Astrocyte (in vitro differentiated cells and primary cell): ENCODE measurements around the gene NFATC3. TPM values are rescaled to one million over a fixed set of nuclear protein-coding genes. Genes with fewer than 3 reads are reported as not detected.

Experiments used
- DNase-seq: peaks from one replicate; pipeline ENCODE4 v3.0.0-alpha.2; 2010; ENCODE audit warnings: low read depth
- FAIRE-seq: peaks from 2 replicates; lab custom pipeline; 2011; peaks lifted over from hg19 to GRCh38; lab: Jason Lieb, UNC
- H2AFZ ChIP-seq: 2 replicates; pipeline ENCODE4 v1.6.0; 2012; ENCODE audit warnings: low read depth, low read length, inconsistent platforms
- H3K27ac ChIP-seq: 2 replicates; pipeline ENCODE4 v1.5.1; 2011; ENCODE audit warnings: low read depth, low read length, inconsistent platforms
- H3K27me3 ChIP-seq: 2 replicates; pipeline ENCODE4 v1.6.0; 2011; ENCODE audit warnings: low read length, inconsistent platforms; ENCODE audit not compliant: insufficient read depth
- H3K36me3 ChIP-seq: 2 replicates; pipeline ENCODE4 v1.5.1; 2011; ENCODE audit warnings: low read length, inconsistent platforms; ENCODE audit not compliant: insufficient read depth
- H3K4me1 ChIP-seq: 2 replicates; pipeline ENCODE4 v1.5.1; 2011; ENCODE audit warnings: low read length, inconsistent platforms; ENCODE audit not compliant: insufficient read depth
- H3K4me2 ChIP-seq: 2 replicates; pipeline ENCODE4 v1.6.0; 2012; ENCODE audit warnings: low read length, inconsistent platforms
- H3K4me3 ChIP-seq: 2 replicates; pipeline ENCODE4 v1.5.1; 2011; ENCODE audit warnings: low read depth, mild to moderate bottlenecking, low read length, inconsistent platforms; ENCODE audit not compliant: insufficient read depth
- H3K79me2 ChIP-seq: 2 replicates; pipeline ENCODE4 v1.6.0; 2012; ENCODE audit warnings: mild to moderate bottlenecking, low read length, inconsistent platforms; ENCODE audit not compliant: insufficient read depth
- H3K9ac ChIP-seq: 2 replicates; pipeline ENCODE4 v1.6.0; 2012; ENCODE audit warnings: mild to moderate bottlenecking, low read length, inconsistent platforms
- H3K9me3 ChIP-seq: 2 replicates; pipeline ENCODE4 v1.5.1; 2012; ENCODE audit warnings: low read depth, mild to moderate bottlenecking, low read length, inconsistent platforms; ENCODE audit not compliant: insufficient read depth
- H4K20me1 ChIP-seq: 2 replicates; pipeline ENCODE4 v1.6.0; 2012; ENCODE audit warnings: low read length, inconsistent platforms; ENCODE audit not compliant: insufficient read depth
- H3K27ac Mint-ChIP-seq: one replicate; pipeline ENCODE4 v1.8.0; 2021; ENCODE audit warnings: mild to moderate bottlenecking, mixed read lengths; ENCODE audit not compliant: unreplicated experiment
- H3K27me3 Mint-ChIP-seq: one replicate; pipeline ENCODE4 v1.8.0; 2021; ENCODE audit warnings: low read depth, mixed read lengths; ENCODE audit not compliant: unreplicated experiment
- H3K36me3 Mint-ChIP-seq: one replicate; pipeline ENCODE4 v1.8.0; 2021; ENCODE audit warnings: low read depth, mixed read lengths; ENCODE audit not compliant: unreplicated experiment
- H3K4me1 Mint-ChIP-seq: one replicate; pipeline ENCODE4 v1.8.0; 2021; ENCODE audit warnings: low read depth, mixed read lengths; ENCODE audit not compliant: unreplicated experiment
- H3K4me3 Mint-ChIP-seq: one replicate; pipeline ENCODE4 v1.8.0; 2021; ENCODE audit warnings: mild to moderate bottlenecking, moderate library complexity, mixed read lengths; ENCODE audit not compliant: unreplicated experiment
- H3K9me3 Mint-ChIP-seq: one replicate; pipeline ENCODE4 v1.8.0; 2021; ENCODE audit warnings: mild to moderate bottlenecking, mixed read lengths; ENCODE audit not compliant: unreplicated experiment
- EZH2 ChIP-seq: IDR thresholded peaks from 2 replicates; pipeline ENCODE4 v1.6.1; 2012; ENCODE audit warnings: mild to moderate bottlenecking, low read length, inconsistent platforms; ENCODE audit not compliant: insufficient read depth
- total RNA-seq: library from RNA; stranded (reverse); gene quantifications from 2 replicates; pipeline ENCODE4 v1.2.1, GENCODE V29; 2021
- TF ChIP-seq, protein P1 (sequence below): IDR thresholded peaks from 2 replicates; pipeline ENCODE4 v1.5.1; 2011; ENCODE audit warnings: low read depth, mild to moderate bottlenecking, inconsistent platforms, low read length, moderate library complexity; ENCODE audit not compliant: insufficient read depth

The NFATC3 gene
- total RNA-seq, 1 donor from 2014 or later, result 34.0 TPM

DNA sequence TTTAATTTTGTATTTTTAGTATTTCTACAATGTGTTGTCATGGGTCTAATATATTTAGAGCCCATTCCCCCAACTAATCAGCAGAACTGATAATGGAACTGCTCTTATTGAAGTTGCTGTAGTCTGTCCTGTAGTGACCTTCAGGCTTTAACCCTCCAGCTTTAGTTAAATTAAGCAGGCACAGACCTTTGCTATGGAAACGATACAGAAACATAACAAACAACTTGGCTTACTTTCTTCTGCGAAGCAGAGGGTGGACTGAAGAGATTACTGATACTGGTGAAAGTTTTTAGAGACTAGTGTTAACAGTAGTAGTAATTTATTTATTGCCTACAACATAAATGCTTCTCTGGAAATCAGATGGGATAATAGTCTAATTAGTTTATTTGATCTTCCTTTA lies 61.4 kb downstream of the NFATC3 start:
- Mint-ChIP-seq H3K27ac (no peak overlapping the region), H3K27me3 (no peaks in the 10 kb centered on the region), H3K4me1 (peaks cover 6% of the 10 kb centered on the region), H3K9me3 (no peaks in the 10 kb centered on the region), H3K36me3 (no peaks in the 10 kb centered on the region), H3K4me3 (no peak overlapping the region)
- Histone ChIP-seq H3K79me2 (peaks cover 4% of the 10 kb centered on the region), H3K4me2 (no peak overlapping the region), H4K20me1 (peaks cover 9% of the 10 kb centered on the region), H3K36me3 (no peaks in the 10 kb centered on the region), H3K4me1 (peaks cover 12% of the 10 kb centered on the region), H3K9ac (no peak overlapping the region), H3K9me3 (no peaks in the 10 kb centered on the region), H3K27me3 (no peaks in the 10 kb centered on the region), H3K4me3 (no peak overlapping the region), H2AFZ (no peak overlapping the region), H3K27ac (no peak overlapping the region)
- DNase-seq, result peak; percentile 5
- TF ChIP-seq, protein P1, sequence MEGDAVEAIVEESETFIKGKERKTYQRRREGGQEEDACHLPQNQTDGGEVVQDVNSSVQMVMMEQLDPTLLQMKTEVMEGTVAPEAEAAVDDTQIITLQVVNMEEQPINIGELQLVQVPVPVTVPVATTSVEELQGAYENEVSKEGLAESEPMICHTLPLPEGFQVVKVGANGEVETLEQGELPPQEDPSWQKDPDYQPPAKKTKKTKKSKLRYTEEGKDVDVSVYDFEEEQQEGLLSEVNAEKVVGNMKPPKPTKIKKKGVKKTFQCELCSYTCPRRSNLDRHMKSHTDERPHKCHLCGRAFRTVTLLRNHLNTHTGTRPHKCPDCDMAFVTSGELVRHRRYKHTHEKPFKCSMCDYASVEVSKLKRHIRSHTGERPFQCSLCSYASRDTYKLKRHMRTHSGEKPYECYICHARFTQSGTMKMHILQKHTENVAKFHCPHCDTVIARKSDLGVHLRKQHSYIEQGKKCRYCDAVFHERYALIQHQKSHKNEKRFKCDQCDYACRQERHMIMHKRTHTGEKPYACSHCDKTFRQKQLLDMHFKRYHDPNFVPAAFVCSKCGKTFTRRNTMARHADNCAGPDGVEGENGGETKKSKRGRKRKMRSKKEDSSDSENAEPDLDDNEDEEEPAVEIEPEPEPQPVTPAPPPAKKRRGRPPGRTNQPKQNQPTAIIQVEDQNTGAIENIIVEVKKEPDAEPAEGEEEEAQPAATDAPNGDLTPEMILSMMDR, result no peak
- no peak for TF ChIP-seq EZH2
- FAIRE-seq, result no peak

DNA sequence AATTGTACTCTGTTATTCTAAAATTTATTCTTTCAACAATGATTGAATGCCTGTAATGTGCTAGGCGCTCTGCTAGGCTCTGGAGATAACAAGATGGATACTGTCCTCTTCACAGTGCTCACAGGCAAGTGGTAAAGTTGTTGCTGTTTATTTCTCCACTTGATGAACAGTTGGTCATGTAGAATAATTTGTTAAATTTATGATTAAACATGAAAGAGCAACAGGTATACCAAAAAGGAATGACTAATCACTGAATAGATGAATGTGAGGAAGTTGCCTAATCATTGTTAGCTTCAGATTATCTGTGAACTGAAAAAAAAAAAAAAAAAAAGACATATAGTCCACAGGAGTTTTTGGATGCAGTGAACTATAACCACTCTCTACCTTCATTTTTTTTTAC lies 62.3 kb downstream of the NFATC3 start:
- Histone ChIP-seq H3K4me3 (no peak overlapping the region), H3K79me2 (peaks cover 4% of the 10 kb centered on the region), H3K27me3 (no peaks in the 10 kb centered on the region), H3K27ac (no peak overlapping the region), H3K4me1 (peaks cover 6% of the 10 kb centered on the region), H3K9me3 (no peaks in the 10 kb centered on the region), H3K36me3 (no peaks in the 10 kb centered on the region), H3K9ac (no peak overlapping the region), H2AFZ (no peak overlapping the region), H3K4me2 (no peak overlapping the region), H4K20me1 (peaks cover 6% of the 10 kb centered on the region)
- Mint-ChIP-seq H3K27ac (no peak overlapping the region), H3K27me3 (no peaks in the 10 kb centered on the region), H3K4me3 (no peak overlapping the region), H3K36me3 (no peaks in the 10 kb centered on the region), H3K4me1 (no peaks in the 10 kb centered on the region), H3K9me3 (no peaks in the 10 kb centered on the region)
- DNase-seq (no peak), FAIRE-seq (no peak)
- TF ChIP-seq, protein P1, result no peak
- no peak for TF ChIP-seq EZH2

DNA sequence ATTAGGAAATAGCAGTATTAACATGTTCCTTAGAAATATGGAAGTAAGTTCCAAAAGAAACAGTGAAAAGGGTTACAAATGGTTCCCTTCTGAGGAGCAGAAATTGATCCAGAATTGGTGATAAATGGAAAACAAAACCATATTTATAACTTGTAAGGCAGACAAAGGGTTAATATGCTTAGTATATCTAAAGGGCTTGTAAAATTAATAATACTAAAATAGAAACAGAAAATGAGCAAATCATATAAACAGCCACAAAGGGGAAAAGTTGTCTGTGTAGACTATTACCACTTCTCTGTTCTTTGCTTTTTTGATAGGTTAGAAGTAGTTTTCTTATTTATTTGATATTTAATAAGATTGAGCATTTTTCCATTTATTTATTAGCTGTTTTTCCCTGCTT lies 64.4 kb downstream of the NFATC3 start:
- TF ChIP-seq, protein P1, result no peak
- TF ChIP-seq EZH2, result no peak
- H3K27ac Mint-ChIP-seq, result no peak overlapping the region
- Histone ChIP-seq H3K4me2 (no peak overlapping the region), H3K27me3 (no peaks in the 10 kb centered on the region), H3K9ac (no peak overlapping the region), H4K20me1 (peaks cover 8% of the 10 kb centered on the region), H3K36me3 (no peaks in the 10 kb centered on the region), H2AFZ (no peak overlapping the region), H3K27ac (no peak overlapping the region), H3K9me3 (no peaks in the 10 kb centered on the region), H3K79me2 (no peaks in the 10 kb centered on the region), H3K4me1 (no peaks in the 10 kb centered on the region), H3K4me3 (no peak overlapping the region)
- H3K27me3 Mint-ChIP-seq, result no peaks in the 10 kb centered on the region
- no peaks in the 10 kb centered on the region for H3K36me3 Mint-ChIP-seq
- no peak for DNase-seq
- H3K4me3 Mint-ChIP-seq, result no peak overlapping the region
- H3K9me3 Mint-ChIP-seq, result no peaks in the 10 kb centered on the region
- no peak for FAIRE-seq
- no peaks in the 10 kb centered on the region for H3K4me1 Mint-ChIP-seq
